Transverse colon (tissue), 4 donors: ENCODE results near the gene PRTFDC1.

ENCODE experiments used
- POLR2AphosphoS5 ChIP-seq, 3 donors: sonication (generic); formaldehyde crosslinking; IDR thresholded peaks; one replicate each; pipeline ENCODE4 v1.6.1; 2016; ENCODE audit warnings: antibody characterized with exemption in 3 of 3
- TF ChIP-seq, protein P1 (sequence below), 5 experiments: fragments of 200-600 bp in 3 of 5; fragments of 450-650 bp in 2 of 5; sonication (generic) in 3 of 5; IDR thresholded peaks; 1 replicate in 2 of 5; 2 replicates in 3 of 5; pipeline ENCODE4 v1.5.1; 2016 to 2017; ENCODE audit warnings: antibody characterized with exemption in 5 of 5, inconsistent platforms in 3 of 5, mild to moderate bottlenecking in 2 of 5, moderate library complexity in 1 of 5

DNA sequence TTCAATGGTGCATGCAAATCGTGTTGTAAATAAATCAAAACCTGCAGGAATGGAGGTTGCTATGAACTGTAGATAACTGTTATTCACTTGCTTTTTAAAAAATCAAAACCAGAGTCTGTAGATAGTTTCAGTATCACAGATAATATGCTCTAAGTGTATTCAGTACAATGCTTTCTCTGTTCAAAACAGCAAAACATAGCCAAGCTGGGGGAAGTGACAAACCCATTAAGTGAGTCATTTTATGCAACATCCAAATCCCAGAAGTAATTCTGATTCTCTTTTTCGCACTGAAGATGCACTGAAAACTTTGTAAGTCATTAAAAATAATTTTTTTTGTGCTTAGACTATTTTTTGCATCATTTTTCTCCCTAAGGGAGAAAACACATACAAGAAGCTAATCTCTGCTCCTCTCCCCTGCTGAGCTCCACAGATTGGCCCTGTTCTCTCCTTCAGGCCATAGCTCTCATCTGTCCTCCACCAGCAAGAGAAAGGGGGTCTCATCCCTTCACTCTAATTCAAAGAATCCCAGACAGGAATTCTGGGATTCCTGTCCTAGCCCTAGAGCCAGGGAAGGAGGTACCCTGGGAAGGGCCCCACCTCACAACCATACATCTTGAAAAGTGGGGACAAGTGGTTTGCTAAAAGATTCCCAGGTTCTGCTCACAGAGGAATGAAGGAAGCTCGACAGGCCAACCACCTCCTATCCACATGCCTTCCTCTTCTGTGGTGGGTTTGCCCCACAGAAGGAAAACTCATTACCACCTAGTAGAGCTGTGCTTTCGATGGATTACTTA lies 4.9 kb downstream of the PRTFDC1 start:
- TF ChIP-seq, protein P1, sequence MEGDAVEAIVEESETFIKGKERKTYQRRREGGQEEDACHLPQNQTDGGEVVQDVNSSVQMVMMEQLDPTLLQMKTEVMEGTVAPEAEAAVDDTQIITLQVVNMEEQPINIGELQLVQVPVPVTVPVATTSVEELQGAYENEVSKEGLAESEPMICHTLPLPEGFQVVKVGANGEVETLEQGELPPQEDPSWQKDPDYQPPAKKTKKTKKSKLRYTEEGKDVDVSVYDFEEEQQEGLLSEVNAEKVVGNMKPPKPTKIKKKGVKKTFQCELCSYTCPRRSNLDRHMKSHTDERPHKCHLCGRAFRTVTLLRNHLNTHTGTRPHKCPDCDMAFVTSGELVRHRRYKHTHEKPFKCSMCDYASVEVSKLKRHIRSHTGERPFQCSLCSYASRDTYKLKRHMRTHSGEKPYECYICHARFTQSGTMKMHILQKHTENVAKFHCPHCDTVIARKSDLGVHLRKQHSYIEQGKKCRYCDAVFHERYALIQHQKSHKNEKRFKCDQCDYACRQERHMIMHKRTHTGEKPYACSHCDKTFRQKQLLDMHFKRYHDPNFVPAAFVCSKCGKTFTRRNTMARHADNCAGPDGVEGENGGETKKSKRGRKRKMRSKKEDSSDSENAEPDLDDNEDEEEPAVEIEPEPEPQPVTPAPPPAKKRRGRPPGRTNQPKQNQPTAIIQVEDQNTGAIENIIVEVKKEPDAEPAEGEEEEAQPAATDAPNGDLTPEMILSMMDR (IDR thresholded peaks at IDR 0.05), result no peak
- no peak for TF ChIP-seq POLR2AphosphoS5 (IDR thresholded peaks at IDR 0.05)
